SK-N-SH treated with all-trans-retinoic acid at 6 μM for 48 hours (cell line): Measurements from ENCODE around the gene PIBF1.
"Not testable (repeated sequence)": the region's sequence is repeated elsewhere in the genome, so short reads cannot be mapped to it uniquely, and the experiment has no call there.

ENCODE experiments used
- ESRRG ChIP-seq: fragments of 250-450 bp; sonication (Bioruptor Pico); IDR thresholded peaks from 2 replicates; pipeline ENCODE4 v1.6.1; 2021; ENCODE audit warnings: mild to moderate bottlenecking
- ZFP3 ChIP-seq: fragments of 250-450 bp; sonication (Bioruptor Pico); IDR thresholded peaks from 2 replicates; pipeline ENCODE4 v1.5.0; 2020; ENCODE audit warnings: mild to moderate bottlenecking, moderate library complexity
- ZFP30 ChIP-seq: fragments of 450-650 bp; formaldehyde crosslinking; IDR thresholded peaks from 2 replicates; pipeline ENCODE4 v1.5.0; 2022; ENCODE audit warnings: mild to moderate bottlenecking, moderate library complexity
- TF ChIP-seq, protein P1 (sequence below): fragments of 250-450 bp; sonication (Bioruptor Pico); IDR thresholded peaks from 2 replicates; pipeline ENCODE4 v1.8.0; 2020; ENCODE audit warnings: mild to moderate bottlenecking, moderate library complexity, borderline replicate concordance

DNA sequence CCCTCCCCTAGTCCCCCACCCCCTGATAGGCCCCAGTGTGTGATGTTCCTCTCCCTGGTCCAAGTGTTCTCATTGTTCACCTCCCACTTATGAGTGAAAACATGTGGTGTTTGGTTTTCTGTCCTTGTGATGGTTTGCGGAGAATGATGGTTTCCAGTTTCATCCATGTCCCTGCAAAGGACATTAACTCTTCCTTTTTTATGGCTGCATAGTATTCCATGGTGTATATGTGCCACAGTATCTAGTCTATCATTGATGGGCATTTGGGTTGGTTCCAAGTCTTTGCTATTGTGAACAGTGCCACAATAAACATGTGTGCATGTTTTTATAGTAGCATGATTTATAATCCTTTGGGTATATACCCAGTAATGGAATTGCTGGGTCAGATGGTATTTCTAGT lies 24.6 kb downstream of the PIBF1 start:
- TF ChIP-seq, protein P1, sequence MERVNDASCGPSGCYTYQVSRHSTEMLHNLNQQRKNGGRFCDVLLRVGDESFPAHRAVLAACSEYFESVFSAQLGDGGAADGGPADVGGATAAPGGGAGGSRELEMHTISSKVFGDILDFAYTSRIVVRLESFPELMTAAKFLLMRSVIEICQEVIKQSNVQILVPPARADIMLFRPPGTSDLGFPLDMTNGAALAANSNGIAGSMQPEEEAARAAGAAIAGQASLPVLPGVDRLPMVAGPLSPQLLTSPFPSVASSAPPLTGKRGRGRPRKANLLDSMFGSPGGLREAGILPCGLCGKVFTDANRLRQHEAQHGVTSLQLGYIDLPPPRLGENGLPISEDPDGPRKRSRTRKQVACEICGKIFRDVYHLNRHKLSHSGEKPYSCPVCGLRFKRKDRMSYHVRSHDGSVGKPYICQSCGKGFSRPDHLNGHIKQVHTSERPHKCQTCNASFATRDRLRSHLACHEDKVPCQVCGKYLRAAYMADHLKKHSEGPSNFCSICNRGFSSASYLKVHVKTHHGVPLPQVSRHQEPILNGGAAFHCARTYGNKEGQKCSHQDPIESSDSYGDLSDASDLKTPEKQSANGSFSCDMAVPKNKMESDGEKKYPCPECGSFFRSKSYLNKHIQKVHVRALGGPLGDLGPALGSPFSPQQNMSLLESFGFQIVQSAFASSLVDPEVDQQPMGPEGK (CRISPR knock-in tag): not testable (repeated sequence)
- not testable (repeated sequence) for TF ChIP-seq ESRRG; ZFP30 (CRISPR knock-in tag); ZFP3 (CRISPR knock-in tag)
